Measurements from ENCODE around the gene CDKN1A.
"Not testable (repeated sequence)": the region's sequence is repeated elsewhere in the genome, so short reads cannot be mapped to it uniquely, and the experiment has no call there.

The CDKN1A gene

GRCh38 chr6:36678488-36679042 lies at the start of gene CDKN1A:
Gene CDKN1A (plus strand): TSS chr6:36678714. CDS start chr6:36684102, 5,388 bp downstream.
- peak; percentile 94 for DNase-seq

- no peak for DNase-seq
Observed at GRCh38 chr6:36629784-36630183, 48.7 kb upstream of the CDKN1A start.

- DNase-seq: no peak
Observed at GRCh38 chr6:36631326-36632011, 47.0 kb upstream of the CDKN1A start.

GRCh38 chr6:36633370-36633769 lies 45.1 kb upstream of the CDKN1A start:
- DNase-seq: no peak

- no peak for DNase-seq
Observed at GRCh38 chr6:36633915-36634314, 44.6 kb upstream of the CDKN1A start.

- DNase-seq: no peak
Observed at GRCh38 chr6:36634317-36635108, 44.0 kb upstream of the CDKN1A start.

- DNase-seq: no peak
Observed at GRCh38 chr6:36636283-36636682, 42.2 kb upstream of the CDKN1A start.

GRCh38 chr6:36636687-36637418 lies 41.7 kb upstream of the CDKN1A start:
- DNase-seq: no peak

- DNase-seq: no peak
Observed at GRCh38 chr6:36638579-36638978, 39.9 kb upstream of the CDKN1A start.

GRCh38 chr6:36639171-36639808 lies 39.2 kb upstream of the CDKN1A start:
- no peak for DNase-seq

- no peak for DNase-seq
Observed at GRCh38 chr6:36641543-36641942, 37.0 kb upstream of the CDKN1A start.

GRCh38 chr6:36642913-36643817 lies 35.3 kb upstream of the CDKN1A start:
- DNase-seq: peak; percentile 72

GRCh38 chr6:36643977-36644376 lies 34.5 kb upstream of the CDKN1A start:
- DNase-seq: no peak

GRCh38 chr6:36649086-36649485 lies 29.4 kb upstream of the CDKN1A start:
- no peak for DNase-seq

GRCh38 chr6:36649701-36650484 lies 28.6 kb upstream of the CDKN1A start:
- no peak for DNase-seq

- no peak for DNase-seq
Observed at GRCh38 chr6:36650848-36651478, 27.6 kb upstream of the CDKN1A start.

GRCh38 chr6:36651659-36652379 lies 26.7 kb upstream of the CDKN1A start:
- no peak for DNase-seq

- not testable (repeated sequence) for DNase-seq
Observed at GRCh38 chr6:36654469-36654868, 24.0 kb upstream of the CDKN1A start.

- DNase-seq: no peak
Observed at GRCh38 chr6:36655085-36655724, 23.3 kb upstream of the CDKN1A start.
